Activated CD8-positive, alpha-beta memory T cell treated with anti-CD3 and anti-CD28 coated beads for 4 hours (primary cell): ENCODE data around the gene MON2.

Source experiments
- DNase-seq, 2 donors: peaks; one replicate each; pipeline ENCODE4 v3.0.0-alpha.2; 2020; ENCODE audit warnings: low read depth in 2 of 2

Gene MON2

DNA sequence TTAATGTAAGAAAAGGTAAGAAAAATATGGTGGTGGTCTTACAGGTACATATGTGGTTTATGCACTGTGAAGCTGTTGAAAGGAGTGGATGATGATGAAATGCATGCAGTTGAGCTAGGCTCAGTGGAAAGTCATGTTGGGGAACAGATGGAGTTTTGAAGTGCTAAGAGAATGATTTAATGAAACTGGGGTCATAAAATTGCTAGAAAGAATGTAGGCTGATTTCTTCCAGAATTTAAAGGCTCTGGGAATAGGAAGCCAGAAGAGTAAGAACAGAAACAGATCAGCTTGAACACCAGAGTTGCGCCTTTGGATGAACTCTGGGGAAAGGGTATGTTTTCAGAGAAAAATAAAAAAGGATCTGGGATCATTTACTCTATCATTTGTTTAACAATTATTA is 146.5 kb downstream of the MON2 start:
- DNase-seq, result no peak

DNA sequence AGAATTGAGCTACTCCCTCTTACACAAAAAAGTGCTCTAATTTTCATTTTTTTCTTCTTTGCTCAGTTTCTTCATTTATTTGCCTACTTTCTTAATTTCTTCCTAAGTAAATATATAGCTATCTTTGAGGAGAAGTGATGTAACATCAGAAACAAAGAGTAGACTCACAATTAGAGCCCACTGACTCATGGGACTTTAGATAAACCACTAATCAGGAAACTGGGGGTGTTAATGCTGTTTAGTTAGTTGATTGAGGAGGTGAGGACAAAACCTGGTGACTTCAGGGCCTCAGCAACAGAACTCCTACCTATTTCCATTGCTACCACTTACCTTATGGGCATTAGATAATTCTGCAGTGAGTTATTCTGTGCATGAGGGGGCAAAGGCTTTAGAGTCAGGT is 151.7 kb downstream of the MON2 start:
- no peak for DNase-seq

DNA sequence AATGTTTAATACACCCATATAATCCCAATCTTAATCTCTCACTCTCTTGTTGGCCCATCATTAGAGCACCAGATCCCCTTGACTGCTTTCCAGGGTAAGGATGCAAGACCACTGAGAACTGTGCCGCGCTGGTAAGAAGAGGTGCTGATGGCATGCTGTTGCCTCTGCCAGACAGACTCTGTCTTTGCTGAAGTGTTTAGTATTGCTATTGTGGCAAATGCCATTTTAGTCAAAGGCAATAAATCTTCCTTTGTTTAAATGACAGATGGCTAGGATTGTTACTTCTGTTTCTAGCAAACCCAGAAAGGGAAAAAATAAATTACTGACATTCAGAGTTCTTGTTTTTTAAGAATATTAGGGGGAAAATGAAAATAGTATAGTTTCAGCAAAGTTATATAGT is 152.3 kb downstream of the MON2 start:
- DNase-seq, result no peak

DNA sequence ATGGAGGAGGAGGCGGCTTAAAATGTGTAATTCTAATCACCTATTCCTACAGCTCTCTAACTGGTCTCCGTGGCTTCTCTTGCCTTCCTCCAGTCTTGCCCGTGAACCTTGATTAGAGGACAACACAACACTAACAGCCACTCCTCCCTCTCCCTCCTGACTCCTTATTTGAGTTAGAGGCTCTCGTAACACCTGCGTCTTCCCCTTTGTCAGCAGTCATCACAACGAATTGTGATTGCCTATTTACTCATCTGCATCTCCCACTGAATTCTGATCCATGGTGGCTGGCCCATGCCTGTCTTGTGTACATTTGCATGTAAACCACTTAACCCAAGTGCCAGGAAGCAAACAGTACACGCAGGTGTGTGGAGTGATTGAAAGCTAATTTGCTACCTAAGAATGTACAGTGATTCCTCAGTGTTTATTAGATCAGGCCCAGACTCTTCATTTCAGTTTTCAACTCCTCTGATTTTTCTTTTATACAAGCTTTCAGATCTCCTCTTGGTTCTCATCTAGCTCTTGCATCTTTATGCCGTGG is 154.5 kb downstream of the MON2 start:
- no peak for DNase-seq

DNA sequence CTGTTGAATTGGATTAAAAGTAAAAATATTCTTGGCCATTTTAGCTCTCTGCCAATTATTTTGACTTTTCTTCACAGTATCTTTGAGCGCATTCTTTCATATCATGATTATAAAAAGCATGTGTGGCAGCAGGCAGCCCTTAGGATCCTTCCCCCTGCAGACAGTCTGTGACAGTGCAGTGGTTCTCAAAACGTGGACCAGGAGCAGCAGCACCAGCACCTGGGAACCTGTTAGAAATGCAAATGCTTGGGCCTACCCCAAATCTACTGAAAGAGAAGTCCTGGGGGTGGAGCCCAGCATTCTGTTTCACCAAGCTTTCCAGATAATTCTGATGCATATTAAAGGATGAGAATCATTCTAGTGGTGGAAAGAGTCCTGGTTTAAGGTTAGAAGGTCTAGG is 155.6 kb downstream of the MON2 start:
- DNase-seq, result no peak

DNA sequence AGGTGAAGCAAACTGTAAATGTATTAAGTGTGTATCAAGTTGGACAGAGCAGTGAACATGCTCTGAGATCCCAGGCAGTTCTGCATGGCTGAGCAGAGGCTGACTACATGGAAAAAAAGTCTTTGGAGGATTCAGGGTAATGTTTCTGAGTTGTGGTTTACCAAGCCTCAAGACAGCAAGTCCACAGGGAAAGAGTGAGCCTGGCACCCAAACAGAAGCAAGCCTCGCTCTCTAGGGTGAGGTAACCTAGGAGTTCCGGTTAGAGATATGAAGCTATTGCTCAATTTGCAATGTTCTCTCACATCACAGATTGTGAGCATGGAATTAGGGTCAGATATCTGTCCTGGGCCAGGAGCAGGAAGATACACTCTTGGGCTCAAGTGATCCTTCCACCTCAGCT is 158.6 kb downstream of the MON2 start:
- no peak for DNase-seq

DNA sequence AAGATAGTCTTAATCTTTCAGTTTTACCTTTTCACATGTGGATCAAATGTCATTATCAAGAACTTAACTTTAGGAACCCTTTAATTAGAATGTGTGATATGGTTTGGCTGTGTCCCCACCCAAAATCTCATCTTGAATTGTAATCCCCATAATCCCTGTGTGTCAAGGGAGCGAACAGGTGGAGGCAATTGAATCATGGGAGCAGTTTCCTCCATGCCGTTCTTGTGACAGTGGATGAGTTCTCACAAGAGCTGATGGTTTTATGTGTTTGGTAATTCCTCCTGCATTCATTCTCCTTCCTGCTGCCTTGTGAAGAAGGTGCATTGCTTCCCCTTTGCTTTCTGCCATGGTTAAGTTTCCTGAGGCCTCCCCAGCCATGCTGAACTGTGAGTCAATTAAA is 160.6 kb downstream of the MON2 start:
- DNase-seq, result no peak

DNA sequence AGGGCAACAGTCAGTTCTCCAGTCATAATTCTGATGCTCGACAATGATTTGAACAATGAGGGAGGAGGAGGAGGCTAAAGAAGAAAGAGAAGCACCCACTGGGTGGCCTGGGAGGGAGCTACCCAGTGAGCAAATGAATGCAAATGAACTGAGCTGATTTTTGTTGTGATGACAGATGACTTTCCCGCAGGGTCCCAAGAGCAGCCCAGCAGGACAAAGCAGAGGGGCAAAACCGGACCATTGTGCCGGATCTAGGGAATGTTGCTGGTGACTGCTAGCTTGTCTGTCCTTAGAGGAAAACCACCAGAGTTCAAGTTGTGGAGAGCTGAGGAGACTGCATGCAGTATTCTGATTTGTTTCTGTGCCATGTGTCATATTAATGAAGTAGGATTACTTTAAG is 162.8 kb downstream of the MON2 start:
- DNase-seq, result no peak

DNA sequence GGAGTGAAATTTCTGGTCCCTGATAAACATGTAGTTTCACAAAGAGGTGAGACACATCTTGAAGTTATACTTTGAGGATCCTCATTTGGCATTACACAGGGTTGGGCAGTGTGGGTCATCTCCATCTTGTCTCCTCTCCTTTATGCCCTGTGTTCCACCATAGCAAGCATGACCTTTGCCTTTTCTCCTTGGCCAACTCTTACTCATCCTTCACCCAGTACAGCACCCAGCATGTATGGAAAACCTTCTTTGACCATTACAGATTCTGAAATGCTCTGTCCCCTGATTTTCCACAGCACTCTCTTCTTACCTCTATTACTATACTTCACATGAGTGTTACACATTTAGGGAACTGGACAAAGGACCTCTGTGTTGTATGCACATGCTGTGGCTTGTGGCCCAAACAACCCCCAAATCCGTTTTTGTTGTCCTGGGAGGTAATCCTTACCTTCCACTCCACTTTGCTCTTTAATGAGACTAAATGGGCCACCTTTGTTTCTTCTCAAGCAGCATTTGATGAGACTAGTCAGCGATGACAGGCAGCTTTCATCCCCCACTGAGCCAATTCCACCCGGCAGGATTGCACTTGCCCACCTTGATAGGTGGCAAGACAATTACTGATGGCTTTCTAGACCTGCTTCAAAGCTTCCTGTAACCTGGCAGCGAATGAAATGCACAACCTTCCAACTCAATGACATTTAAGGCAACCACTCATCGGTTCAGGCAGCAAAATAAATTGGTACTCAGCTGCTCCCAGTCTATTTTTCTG is 163.5 kb downstream of the MON2 start:
- DNase-seq, result no peak

DNA sequence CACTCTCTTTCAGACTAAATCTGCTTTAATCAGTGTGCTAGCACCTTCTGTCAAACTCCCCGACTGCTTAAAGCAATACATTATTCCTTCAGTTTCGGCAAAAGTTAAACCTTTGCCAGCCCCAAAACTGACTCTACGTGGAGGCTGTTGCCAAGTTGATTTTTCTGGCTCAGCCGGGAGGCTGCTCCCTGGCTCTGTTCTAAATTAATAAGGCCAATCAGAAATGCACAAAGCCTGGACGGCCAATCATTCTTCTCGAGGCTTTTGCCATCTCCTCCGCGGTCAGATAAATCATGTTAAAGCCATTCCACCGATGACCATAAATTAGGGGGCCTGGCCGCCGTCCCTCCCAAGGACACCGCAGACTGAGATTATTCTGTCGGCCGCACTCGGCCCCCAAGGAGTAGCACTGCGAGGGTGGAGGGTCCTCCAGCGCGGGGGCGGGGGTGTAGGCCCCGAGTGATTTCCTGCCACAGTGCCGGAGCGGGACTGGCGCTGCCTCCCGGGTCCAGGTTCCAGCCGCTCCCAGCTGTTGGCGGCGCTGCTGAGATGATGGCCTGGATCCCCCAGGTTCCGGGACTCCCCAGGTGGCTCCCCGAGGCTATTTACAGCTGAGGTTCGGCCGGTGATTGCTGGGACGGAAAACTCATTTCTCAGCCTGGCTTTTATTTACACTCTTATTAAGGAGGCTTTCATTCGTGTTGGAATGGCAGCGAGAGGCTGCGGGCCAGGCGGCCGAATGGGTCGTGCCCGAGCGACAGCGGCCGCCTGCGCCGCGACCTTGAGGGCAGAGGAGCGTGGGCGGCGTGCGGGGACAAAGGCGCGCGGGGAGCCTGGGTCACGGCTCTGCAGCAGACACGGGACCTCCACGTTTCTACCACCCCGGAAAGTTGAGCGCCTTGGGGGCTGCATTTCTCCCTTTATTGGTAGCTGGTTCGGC is 165.1 kb downstream of the MON2 start:
- DNase-seq, result no peak

DNA sequence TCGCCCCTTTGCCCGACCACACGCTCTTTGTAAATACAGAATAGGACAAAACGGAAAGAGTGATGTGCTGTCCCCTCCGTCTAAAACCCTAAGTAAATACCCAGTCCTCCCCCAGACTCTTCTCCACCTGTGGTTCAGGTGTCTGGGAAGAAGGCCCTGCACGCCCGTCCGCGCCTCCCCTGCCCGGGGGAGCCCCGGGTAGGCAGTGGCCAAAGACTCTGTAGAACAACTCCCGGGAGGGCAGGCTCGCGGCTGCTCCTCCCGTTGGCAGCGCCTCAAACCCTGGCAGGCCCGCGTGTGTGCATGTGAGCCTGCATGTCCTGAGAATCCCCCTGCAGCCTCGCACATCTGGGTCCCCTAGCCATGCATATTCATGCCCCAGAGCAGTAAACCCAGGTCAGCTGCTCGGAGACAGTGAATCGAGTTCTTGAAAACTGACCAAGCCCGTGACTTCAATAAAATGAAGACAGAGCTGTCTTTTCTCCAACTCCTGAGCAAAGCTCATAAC is 165.8 kb downstream of the MON2 start:
- no peak for DNase-seq

DNA sequence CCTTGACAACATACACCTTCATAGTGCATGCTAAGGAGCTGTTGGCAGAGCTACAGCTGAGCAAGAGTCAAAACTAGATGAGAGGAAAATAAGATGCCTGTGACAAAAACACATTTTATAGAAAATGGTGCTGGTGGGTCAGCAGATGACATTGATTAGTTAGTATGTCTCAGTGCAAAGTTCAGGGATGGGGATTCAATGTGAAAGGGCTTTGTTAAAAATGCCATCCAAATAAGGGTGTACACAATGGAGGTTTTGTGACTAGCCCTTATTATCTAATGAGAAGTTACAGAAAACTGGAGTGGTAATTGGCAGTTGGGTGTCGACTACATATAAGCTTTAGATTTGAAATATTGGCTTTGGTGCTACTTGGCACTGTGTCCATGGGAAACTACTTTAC is 169.0 kb downstream of the MON2 start:
- DNase-seq, result no peak

DNA sequence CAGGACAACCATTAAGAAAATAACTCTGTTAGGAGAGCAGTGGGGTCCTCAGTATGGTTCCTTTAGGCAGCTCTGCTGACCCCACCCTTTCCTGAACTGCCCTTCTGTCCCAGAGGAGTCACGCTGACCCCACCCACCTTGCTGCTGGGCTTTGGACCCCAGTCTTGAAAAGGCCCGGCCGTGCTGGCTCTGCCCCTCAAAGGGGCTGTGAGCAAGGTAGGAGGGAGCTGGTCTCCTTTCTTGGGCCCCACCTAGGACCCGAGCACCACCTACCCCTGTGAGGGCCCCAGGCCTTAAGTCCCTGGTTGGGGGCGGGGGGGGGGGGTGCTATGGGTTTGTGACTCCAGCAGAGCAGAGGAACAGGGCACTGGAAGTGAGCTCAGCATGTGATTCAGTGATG is 171.1 kb downstream of the MON2 start:
- no peak for DNase-seq

DNA sequence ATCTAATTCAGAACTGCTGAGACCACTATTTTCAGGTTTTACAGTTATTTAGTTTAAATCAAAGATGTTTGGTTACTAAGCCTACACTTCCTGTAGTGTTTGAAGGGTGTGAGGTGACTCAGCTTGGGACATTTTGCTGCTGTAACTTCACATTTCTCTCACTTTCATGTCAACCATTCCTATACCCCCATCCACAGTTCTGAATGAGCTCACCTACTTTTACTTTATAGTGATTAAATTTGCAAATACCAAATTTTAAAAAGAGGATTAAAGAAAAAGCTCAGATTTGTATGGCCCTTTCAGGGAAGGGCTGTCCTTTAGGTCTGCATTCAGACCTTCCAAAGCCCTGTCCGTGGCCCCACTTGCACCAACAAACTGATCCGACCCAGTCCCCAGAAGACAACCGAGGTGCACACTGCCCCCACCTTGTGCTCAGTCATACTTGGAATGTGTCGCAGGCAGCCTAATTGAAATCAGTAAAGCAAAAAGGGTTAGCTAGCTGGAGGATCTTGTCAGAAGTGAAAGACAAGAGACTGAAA is 174.4 kb downstream of the MON2 start:
- DNase-seq, result no peak

DNA sequence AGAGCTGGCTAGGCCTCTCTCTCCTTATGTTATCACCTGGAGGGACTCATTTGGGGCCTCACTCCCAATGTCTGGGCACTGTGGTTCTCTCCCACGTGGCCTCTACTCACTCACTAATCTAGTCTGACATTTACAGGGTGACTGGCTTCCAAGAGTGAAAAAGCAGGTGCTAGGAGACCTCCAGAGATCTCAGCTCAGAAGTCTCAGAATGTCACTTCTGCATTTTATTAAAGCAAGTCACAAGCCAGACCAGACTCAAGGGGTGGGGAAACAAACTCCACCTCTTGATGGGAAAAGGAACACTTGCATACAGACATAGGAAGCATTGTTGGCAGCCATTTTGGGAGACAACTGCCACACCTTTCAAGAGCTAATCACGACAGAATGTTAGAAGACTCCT is 175.9 kb downstream of the MON2 start:
- DNase-seq, result no peak

DNA sequence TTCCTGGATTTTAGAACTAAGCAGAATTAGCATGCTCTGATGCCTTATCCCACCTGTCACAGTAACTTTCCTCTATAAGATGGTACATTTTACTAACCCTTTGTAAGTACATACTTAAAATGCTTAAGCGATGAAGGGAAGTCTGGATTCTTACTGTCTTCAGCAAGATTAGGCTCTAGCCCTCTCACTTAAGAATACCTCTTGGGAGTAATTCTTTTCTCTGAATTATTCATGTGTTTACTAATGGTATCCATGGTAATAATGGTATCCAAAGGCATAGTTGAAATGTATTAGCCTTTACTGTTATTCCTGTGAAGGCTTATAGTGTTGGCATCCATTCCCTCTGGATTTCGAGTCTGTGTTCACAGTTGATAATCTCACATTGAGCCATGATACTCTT is 176.9 kb downstream of the MON2 start:
- DNase-seq, result no peak

DNA sequence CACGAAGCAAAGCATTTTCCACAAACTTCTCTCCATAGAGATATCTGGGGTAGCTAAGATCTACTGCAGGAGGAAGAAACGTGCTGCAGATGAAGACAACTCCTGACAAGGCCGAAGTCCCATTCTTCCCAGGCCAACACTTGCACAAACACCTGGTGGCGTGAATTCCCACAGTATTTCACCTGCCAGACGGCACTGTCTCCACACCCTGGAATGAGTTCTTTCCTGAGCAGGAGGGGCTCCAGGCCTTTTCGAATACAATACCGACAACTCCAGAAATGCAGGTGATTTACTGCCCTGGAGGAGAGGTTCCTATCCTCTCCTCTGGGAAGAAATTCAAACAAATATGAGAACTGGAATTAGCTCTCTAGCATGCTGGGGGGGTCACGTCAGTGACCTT is 179.9 kb downstream of the MON2 start:
- DNase-seq, result no peak

DNA sequence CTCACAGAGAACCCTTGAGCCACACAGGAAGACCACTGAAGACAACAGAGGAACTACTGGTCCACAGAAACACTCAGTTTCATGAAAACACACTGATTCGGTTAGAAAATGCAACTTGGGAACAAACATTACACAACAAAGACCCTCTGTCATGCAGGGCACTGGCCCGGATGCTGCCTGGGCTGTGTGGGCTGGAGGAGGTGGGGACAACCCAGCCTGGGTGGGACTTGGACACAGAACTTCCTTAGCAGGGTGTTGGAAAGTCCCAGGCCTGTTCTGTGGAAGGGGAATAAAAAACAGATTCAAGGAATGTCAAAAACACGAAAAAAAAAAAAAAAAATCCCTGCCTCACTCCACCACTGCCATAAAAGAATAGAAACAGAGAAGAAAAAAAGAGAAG is 181.0 kb downstream of the MON2 start:
- DNase-seq, result no peak

DNA sequence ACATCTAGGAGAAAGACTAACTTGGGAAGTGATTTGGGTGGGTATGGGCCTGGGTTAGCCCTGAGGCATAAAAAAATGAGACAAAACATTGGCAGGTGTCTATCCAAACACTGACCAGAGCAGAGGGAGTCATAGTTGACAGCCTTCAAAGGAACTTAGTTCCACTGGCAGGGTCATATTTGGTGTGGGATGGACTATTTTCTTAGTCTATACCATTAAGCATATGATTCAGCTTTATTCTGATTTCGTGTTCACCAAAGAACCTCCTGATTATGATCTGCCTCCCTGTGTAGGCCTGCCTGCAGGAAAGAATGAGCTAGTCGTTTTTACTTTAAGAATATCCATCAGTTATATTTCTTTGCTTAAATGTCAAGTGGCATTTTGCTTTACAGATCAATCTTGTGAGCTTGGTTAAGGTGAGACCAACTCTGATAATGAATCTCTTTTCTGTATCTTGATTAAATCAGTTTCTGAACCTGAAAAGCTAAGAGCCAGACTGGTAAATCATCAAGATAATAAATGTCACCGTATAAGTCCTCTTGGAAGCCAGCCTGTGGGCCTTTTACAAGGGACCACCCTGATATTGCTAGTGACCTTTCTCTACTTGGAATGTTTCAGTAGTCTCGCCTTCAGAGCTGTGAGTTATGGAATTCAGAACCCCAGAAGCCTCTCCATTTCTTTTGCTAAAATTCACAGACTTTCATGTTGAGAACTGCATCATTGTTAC is 182.9 kb downstream of the MON2 start:
- no peak for DNase-seq
